Urothelium cell line (cell line): ENCODE data around the gene OTOS.

Experiments used
- DNase-seq: peaks from one replicate; pipeline ENCODE4 v3.0.0; 2011; ENCODE audit warnings: low spot score, mixed read lengths
- FAIRE-seq: peaks from 2 replicates; lab custom pipeline; 2011; peaks lifted over from hg19 to GRCh38; lab: Jason Lieb, UNC

OTOS gene

GRCh38 chr2:240168546-240169361 lies 28.3 kb upstream of the OTOS start:
- no peak for DNase-seq
- FAIRE-seq: no peak

GRCh38 chr2:240168041-240168440 lies 27.6 kb upstream of the OTOS start:
- no peak for FAIRE-seq
- DNase-seq: no peak

- DNase-seq (no peak), FAIRE-seq (no peak)
Measured at GRCh38 chr2:240167588-240167880, 27.1 kb upstream of the OTOS start.

- no peak for DNase-seq
- FAIRE-seq: no peak
Measured at GRCh38 chr2:240166761-240167587, 26.5 kb upstream of the OTOS start.

GRCh38 chr2:240166191-240166590 lies 25.7 kb upstream of the OTOS start:
- no peak for DNase-seq

GRCh38 chr2:240165661-240166060 lies 25.2 kb upstream of the OTOS start:
- FAIRE-seq (no peak), DNase-seq (no peak)

More at GRCh38 chr2:240166191-240166590, 25.7 kb upstream of the OTOS start:
- no peak for FAIRE-seq

- no peak for DNase-seq
- FAIRE-seq: no peak
Measured at GRCh38 chr2:240165034-240165433, 24.6 kb upstream of the OTOS start.

GRCh38 chr2:240164586-240164985 lies 24.1 kb upstream of the OTOS start:
- no peak for FAIRE-seq

GRCh38 chr2:240163844-240164574 lies 23.6 kb upstream of the OTOS start:
- FAIRE-seq (peak; percentile 97), DNase-seq (no peak)

More at GRCh38 chr2:240164586-240164985, 24.1 kb upstream of the OTOS start:
- DNase-seq: no peak

- DNase-seq (no peak), FAIRE-seq (no peak)
Measured at GRCh38 chr2:240162939-240163714, 22.7 kb upstream of the OTOS start.

GRCh38 chr2:240162531-240162930 lies 22.1 kb upstream of the OTOS start:
- DNase-seq: no peak
- no peak for FAIRE-seq

GRCh38 chr2:240162032-240162431 lies 21.6 kb upstream of the OTOS start:
- no peak for FAIRE-seq
- no peak for DNase-seq

- no peak for FAIRE-seq
- DNase-seq: no peak
Measured at GRCh38 chr2:240161087-240161750, 20.8 kb upstream of the OTOS start.

- FAIRE-seq: no peak
- DNase-seq: no peak
Measured at GRCh38 chr2:240160291-240161086, 20.0 kb upstream of the OTOS start.

- DNase-seq: no peak
- FAIRE-seq: no peak
Measured at GRCh38 chr2:240159251-240159839, 18.9 kb upstream of the OTOS start.

- DNase-seq (no peak), FAIRE-seq (no peak)
Measured at GRCh38 chr2:240157147-240157470, 16.7 kb upstream of the OTOS start.

- no peak for FAIRE-seq
Measured at GRCh38 chr2:240156435-240157146, 16.1 kb upstream of the OTOS start.

GRCh38 chr2:240155745-240156390 lies 15.4 kb upstream of the OTOS start:
- FAIRE-seq (no peak), DNase-seq (no peak)

More at GRCh38 chr2:240156435-240157146, 16.1 kb upstream of the OTOS start:
- DNase-seq: no peak
